ENCODE results near the gene ZBTB47. TPM values are rescaled to one million over a fixed set of nuclear protein-coding genes. Genes with fewer than 3 reads are reported as not detected.

ZBTB47 gene
- total and polyA plus RNA-seq, 8 donors = 10.1 to 40.3 (median 23.4) TPM

DNA sequence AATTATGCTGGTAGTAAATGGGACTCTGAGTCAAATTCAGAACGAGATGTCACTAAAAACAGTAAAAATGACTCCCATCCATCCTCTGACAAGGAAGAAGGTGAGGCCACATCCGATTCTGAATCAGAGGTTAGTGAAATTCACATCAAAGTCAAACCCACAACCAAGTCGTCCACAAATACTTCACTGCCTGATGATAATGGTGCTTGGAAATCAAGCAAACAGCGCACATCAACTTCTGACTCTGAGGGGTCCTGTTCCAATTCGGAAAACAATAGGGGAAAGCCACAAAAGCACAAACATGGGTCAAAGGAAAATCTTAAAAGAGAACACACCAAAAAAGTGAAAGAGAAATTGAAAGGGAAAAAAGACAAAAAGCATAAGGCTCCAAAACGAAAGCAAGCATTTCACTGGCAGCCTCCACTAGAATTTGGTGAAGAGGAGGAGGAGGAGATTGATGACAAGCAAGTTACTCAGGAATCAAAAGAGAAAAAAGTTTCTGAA lies 15.1 kb upstream of the ZBTB47 start:
- no peak for TF ChIP-seq POLR2AphosphoS5 (IDR thresholded peaks at IDR 0.05)
- TF ChIP-seq POLR2A (IDR thresholded peaks at IDR 0.05) = no peak
- TF ChIP-seq EP300 (IDR thresholded peaks at IDR 0.05) = no peak
- TF ChIP-seq, protein P1, sequence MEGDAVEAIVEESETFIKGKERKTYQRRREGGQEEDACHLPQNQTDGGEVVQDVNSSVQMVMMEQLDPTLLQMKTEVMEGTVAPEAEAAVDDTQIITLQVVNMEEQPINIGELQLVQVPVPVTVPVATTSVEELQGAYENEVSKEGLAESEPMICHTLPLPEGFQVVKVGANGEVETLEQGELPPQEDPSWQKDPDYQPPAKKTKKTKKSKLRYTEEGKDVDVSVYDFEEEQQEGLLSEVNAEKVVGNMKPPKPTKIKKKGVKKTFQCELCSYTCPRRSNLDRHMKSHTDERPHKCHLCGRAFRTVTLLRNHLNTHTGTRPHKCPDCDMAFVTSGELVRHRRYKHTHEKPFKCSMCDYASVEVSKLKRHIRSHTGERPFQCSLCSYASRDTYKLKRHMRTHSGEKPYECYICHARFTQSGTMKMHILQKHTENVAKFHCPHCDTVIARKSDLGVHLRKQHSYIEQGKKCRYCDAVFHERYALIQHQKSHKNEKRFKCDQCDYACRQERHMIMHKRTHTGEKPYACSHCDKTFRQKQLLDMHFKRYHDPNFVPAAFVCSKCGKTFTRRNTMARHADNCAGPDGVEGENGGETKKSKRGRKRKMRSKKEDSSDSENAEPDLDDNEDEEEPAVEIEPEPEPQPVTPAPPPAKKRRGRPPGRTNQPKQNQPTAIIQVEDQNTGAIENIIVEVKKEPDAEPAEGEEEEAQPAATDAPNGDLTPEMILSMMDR (IDR thresholded peaks at IDR 0.05) = no peak
- H3K36me3 ChIP-seq = peaks cover 77 to 100% (median 100%) of the 10 kb centered on the region in 4 donors
- H3K9me3 ChIP-seq = no peaks in the 10 kb centered on the region
- H3K27ac ChIP-seq = peak overlapping the region in 3 of 5 donors; percentile 17 to 68 (median 29)
- peaks cover 0 to 12% (median 2%) of the 10 kb centered on the region in 4 donors for H3K4me1 ChIP-seq
- no peak for DNase-seq
- no peak overlapping the region for H3K4me3 ChIP-seq
- intact Hi-C loops (cut with DNase I; ENCODE audit: low total_unique reads) = no loop called here
- 72 to 83% (median 77%) methylated on average over 6 of the region's 6 CpGs for WGBS, 5 donors
- H3K27me3 ChIP-seq = no peaks in the 10 kb centered on the region

DNA sequence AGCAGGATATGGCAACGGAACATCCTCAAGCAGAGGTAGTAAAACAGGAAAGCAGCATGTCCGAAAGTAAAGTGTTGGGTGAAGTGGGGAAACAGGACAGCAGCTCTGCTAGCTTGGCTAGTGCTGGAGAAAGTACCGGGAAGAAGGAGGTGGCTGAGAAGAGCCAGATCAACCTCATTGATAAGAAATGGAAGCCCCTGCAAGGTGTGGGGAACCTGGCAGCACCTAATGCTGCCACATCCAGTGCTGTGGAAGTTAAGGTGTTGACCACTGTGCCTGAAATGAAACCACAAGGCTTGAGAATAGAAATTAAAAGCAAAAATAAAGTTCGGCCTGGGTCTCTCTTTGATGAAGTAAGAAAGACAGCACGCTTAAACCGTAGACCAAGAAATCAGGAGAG lies 14.3 kb upstream of the ZBTB47 start:
- Histone ChIP-seq H3K4me3 (no peak overlapping the region), H3K36me3 (peaks cover 77 to 100% (median 100%) of the 10 kb centered on the region in 4 donors), H3K9me3 (no peaks in the 10 kb centered on the region), H3K4me1 (peaks cover 0 to 12% (median 2%) of the 10 kb centered on the region in 4 donors), H3K27ac (peak overlapping the region in 3 of 5 donors; percentile 17 to 68 (median 29)), H3K27me3 (no peaks in the 10 kb centered on the region)
- TF ChIP-seq POLR2A (IDR thresholded peaks at IDR 0.05) (no peak), EP300 (IDR thresholded peaks at IDR 0.05) (no peak), POLR2AphosphoS5 (IDR thresholded peaks at IDR 0.05) (no peak)
- TF ChIP-seq, protein P1 (IDR thresholded peaks at IDR 0.05) = no peak
- 78 to 88% (median 85%) methylated on average over 6 of the region's 6 CpGs for WGBS, 5 donors
- no peak for DNase-seq
- intact Hi-C loops (cut with DNase I; ENCODE audit: low total_unique reads) = no loop called here

DNA sequence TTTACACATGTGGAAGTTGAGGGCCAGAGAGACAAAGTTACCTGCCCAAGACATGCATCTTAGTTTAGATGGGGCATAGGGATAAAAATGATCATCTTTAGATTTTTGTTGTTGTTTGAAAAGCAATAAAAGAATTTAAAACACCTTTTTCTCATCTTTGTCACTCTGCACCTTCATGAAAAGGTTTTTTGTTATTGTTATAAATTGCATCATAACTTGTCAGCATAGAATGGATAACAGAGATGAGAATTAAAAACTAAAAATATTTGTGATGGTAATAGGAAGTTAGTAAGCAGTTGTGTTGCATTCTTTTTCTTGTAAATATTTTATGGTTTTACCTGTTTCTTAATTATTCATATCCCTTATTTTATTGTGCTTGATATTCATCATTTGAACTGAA lies 13.4 kb upstream of the ZBTB47 start:
- Histone ChIP-seq H3K4me1 (peaks cover 0 to 12% (median 2%) of the 10 kb centered on the region in 4 donors), H3K9me3 (no peaks in the 10 kb centered on the region), H3K27ac (no peak overlapping the region), H3K36me3 (peaks cover 82 to 100% (median 100%) of the 10 kb centered on the region in 4 donors), H3K27me3 (no peaks in the 10 kb centered on the region), H3K4me3 (no peak overlapping the region)
- no peak for DNase-seq
- intact Hi-C loops (cut with DNase I; ENCODE audit: low total_unique reads) = no loop called here
- TF ChIP-seq EP300 (IDR thresholded peaks at IDR 0.05) = no peak
- TF ChIP-seq POLR2A (IDR thresholded peaks at IDR 0.05) = no peak
- TF ChIP-seq POLR2AphosphoS5 (IDR thresholded peaks at IDR 0.05) = no peak
- TF ChIP-seq, protein P1 (IDR thresholded peaks at IDR 0.05) = no peak

DNA sequence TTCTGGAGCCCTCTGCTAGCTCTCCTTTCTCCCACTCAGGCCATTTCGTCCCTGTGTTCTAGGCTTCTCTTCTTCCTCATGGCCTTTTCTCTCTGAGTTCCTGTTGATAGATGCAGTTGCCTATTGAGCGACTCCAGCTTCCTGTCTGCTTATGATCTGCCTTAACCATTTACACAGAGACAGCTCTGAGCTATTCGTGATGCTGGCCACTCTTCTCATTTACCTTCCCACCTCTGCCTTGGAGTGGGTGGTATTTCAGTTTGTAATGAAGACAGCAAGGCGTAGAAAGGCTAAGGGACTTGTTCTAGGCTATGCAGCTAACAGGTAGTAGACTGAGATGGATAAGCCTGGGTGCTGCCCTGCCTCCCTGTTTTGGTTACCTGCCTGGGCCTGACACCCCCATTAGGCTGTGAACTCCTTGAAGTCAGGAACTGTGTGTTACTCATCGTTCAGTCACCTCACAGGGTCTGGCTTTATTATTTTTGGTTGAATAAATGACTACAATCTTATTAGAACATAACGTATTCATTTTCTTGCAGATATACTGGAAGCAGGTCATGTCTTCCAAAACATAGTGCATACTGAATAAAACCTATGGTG lies 12.6 kb upstream of the ZBTB47 start:
- Histone ChIP-seq H3K27me3 (no peaks in the 10 kb centered on the region), H3K9me3 (no peaks in the 10 kb centered on the region), H3K27ac (no peak overlapping the region), H3K4me3 (no peak overlapping the region), H3K36me3 (peaks cover 83 to 100% (median 100%) of the 10 kb centered on the region in 4 donors), H3K4me1 (peaks cover 0 to 12% (median 5%) of the 10 kb centered on the region in 4 donors)
- intact Hi-C loops (cut with DNase I; ENCODE audit: low total_unique reads) = no loop called here
- no peak for DNase-seq
- no peak for TF ChIP-seq POLR2AphosphoS5 (IDR thresholded peaks at IDR 0.05)
- no peak for TF ChIP-seq EP300 (IDR thresholded peaks at IDR 0.05)
- TF ChIP-seq, protein P1 (IDR thresholded peaks at IDR 0.05) = no peak
- TF ChIP-seq POLR2A (IDR thresholded peaks at IDR 0.05) = no peak
- WGBS, 5 donors = 80 to 96% (median 93%) methylated on average over 6 of the region's 6 CpGs

Data from stomach (tissue), 9 donors.